ENCODE data around the gene ANO9.
A peak's percentile ranks its signal among the peaks of the same experiment; 100 is the strongest.

The ANO9 gene

DNA sequence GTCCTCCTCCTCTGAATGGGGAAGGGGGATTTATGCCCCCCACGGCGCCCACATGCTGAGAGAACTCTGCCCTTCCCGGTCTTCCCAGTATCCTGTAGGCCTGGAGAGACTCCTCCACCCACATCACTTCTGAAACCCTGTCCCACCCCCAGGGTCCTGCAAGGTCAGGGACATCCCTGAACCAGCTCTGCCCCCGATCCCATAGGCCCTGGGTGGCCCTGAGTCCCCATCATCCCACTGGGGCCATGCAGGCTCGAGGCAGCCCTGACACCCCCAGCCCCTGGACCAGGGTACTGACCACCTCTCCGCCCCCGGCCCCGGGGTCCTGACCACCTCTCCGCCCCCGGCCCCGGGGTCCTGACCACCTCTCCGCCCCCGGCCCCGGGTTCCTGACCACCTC lies 60.8 kb downstream of the ANO9 start:
- no peak for DNase-seq

DNA sequence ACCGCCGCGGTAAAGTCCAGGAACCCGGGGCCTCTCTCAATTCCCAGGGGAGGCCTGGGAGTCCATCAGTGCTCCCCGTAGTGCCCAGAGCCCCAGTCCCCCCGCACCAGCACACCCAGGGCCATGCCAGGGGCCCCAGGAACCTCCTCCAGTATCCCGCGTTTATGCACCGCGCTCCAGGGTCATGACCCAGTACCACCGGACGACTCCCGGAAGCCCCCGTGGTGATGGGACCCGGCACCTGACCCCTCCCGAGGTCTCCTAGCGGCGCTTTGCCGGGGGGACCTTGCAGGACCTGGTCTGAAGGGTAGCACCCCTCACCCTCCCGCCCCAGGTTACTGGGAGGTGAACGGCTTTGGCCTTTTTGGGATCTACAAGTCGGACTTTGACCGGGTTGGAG lies 61.3 kb downstream of the ANO9 start:
- DNase-seq, result no peak

DNA sequence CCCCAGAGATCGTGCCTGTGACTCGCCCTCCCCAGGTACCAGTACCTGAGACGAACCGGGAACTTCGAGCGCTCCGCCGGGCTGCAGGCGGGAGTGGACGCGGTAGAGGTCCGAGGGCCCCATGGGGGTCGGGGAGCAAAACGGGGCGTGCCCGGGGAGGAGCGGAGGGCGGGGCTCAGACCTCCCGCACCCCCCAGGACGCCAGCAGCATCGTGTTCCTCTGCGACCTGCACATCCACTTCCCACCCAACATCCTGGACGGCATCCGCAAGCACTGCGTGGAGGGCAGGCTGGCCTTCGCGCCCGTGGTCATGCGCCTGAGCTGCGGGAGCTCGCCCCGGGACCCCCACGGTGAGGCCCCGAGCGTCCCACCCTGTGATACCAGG lies 61.7 kb downstream of the ANO9 start:
- no peak for DNase-seq

DNA sequence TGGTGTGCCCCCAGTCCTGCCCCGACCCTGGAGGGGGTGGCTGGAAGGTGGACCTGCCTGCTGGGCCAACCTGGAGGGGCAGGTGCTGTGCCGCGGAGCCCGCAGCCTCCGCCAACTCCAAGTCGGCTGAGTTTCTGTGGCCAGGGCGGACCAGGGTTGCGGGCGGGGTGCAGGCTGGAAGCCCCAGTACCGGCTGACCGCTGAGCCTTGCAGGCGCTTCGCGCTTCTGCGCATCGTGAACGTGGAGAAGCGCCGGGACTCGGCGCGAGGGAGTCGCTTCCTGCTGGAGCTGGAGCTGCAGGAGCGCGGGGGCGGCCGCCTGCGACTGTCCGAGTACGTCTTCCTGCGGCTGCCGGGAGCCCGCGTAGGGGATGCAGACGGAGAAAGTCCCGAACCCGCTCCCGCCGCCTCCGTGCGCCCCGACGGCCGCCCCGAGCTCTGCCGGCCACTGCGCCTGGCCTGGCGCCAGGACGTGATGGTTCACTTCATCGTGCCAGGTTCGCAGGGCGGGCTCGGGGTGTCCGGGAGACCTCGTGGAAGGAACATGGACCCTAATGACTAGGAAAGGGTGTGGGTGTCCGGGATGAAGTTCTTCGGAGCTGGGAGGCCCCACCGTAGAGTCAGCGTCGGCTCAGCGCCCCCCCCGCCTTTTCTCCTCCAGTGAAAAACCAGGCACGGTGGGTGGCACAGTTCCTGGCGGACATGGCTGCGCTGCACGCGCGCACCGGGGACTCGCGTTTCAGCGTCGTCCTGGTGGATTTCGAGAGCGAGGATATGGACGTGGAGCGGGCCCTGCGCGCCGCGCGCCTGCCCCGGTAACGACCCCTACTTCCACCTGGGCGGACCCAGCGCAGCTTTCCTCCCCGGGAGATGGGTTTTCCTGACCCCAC lies 62.4 kb downstream of the ANO9 start:
- DNase-seq, result no peak

DNA sequence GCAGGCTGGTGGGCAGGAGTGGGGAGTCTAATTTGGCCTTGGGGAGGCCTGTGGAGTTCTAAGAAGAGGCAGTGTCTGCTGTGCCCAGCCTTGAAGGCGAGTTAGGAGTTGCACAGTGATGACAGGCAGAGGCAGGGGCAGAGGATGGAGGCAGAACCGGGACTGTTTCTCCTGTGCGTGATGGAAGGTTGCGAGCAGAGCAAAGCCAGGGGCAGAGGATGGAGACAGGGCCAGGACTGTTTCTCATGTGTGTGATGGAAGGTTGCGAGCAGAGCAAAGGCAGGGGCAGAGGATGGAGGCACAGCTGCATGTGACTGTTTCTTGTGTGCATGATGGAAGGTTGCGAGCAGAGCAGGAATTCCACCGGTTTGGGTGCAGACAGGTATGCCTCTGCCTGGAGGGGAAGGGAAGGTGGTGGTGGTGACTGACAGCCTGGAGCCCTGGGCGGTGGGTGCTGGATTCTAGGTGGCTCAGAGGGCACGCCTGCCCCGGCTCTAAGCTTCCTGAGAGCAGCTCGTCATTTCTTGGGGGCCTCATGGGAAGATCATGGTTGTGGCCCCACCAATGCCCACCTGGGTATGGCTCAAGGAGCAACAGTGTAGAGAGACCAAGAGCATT lies 63.8 kb downstream of the ANO9 start:
- DNase-seq, result no peak

DNA sequence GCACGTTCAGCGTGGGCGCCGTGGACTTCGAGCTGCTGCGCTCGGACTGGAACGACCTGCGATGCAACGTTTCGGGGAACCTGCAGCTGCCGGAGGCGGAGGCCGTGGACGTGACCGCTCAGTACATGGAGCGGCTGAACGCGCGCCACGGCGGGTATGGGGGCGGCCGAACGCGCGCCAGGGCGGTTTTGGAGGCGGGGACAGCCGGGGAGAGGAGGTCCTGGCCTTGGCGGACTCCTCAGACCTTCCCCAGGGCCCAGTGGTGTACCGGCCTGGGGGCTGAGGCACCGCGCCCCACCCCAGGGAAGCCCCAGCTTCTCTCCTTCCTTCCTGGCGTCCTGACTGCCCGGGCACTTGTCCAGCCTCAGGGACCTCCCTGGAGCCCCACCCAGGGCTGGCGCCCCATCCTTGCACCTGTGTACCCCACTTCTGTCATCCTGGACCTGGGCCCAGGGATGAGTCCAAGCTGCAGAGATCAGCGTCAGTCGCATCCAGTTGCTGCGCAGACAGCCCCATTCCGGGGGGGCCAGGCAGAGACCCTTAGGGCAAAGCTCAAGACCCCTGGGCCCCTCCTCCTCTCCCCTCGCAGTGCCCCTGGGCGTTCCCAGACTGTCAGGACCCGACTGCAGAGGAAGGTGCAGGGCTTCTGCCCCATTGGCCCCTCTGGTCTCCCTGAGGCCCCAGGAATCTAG lies 64.5 kb downstream of the ANO9 start:
- no peak for DNase-seq

DNA sequence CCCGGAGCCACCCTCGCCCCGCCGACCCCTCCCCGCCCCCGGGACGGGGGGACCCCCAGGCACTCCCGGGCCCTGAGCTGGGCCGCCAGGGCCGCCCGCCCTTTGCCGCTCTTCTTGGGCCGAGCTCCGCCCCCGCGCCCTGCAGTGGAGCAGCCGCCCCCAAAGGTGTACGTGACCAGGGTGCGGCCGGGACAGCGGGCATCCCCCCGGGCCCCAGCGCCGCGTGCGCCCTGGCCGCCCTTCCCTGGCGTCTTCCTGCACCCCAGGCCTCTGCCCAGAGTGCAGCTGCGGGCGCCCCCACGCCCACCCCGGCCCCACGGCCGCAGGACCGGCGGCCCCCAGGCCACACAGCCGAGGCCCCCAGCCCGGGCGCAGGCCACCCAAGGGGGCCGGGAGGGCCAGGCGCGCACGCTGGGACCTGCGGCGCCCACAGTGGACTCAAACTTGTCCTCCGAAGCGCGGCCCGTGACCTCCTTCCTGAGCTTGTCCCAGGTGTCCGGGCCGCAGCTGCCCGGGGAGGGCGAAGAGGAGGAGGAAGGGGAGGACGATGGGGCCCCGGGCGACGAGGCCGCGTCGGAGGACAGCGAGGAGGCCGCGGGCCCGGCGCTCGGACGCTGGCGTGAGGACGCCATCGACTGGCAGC lies 65.2 kb downstream of the ANO9 start:
- no peak for DNase-seq

DNA sequence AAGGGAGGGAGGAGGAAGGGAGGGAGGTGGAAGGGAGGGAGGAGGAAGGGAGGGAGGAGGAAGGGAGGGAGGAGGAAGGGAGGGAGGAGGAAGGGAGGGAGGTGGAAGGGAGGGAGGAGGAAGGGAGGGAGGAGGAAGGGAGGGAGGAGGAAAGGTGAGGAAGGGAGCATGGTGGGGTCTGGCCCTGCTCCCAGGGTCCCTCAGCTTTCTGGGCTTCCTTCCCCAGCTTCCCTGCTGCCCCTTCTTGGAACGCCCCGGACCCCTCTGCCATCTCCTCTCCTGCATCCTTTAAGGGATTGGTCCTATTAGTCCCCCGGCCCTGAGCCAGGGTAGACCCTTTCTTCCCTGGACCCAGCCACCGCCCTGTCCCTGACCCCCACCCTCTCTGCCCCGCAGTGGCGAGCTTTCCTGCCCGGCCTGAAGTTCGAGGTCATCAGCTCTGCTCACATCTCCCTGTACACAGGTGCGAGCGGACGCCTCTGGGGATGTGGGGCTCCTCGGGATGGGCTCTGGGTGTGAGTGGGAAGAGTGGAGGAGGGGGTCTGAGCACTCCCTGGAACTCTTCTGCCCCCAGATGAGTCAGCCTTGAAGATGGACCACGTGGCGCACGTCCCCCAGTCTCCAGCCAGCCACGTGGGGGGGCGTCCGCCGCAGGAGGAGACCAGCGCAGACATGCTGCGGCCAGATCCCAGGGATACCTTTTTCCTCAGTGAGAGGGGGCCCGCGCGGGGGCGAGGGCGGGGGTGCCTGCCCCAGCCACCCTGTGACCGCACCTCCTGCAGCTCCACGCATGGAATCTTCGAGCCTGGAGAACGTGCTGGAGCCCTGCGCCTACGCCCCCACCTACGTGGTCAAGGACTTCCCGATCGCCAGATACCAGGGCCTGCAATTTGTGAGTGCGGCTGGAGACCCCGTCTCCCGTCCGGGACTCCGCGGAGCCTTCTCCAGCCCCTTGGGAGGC lies 66.5 kb downstream of the ANO9 start:
- no peak for DNase-seq

DNA sequence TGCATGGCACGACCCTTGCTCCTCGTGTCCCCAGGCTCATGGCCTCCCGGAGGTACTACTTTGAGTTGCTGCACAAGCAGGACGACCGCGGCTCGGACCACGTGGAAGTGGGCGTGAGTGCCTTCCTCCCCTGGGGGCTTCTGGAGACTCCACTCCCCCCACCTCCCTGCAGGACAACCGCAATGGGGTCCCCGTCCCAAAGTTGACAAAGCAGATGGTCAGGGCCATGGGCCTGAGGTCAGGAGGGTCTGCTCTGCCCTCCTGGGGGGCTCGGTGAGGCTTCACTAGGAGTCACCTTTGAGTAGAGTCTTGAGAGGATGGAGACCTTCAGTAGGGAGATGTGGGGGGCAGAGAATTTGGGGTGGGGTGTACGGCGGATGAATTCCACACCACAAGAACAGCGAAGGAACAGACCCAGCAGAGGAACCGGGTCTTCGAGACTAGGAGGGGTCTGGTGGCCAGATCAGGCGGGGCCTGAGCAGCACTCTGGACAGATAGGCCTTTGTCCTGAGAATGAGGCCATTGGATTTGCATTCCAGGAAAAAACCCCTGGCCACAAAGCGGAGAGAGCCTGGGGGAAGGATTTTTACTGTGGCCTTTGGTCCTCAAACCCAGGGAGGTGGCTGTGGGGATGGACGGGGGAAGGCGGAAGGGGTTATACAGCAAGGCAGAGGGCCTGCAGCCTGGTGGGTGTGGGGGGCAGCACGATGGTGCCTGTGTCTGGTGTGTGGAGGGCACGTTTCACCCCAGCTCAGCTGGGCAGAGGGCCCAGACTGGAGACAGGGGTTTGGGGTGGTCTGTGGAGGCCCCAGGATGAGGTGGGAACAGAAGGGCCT lies 67.9 kb downstream of the ANO9 start:
- no peak for DNase-seq

DNA sequence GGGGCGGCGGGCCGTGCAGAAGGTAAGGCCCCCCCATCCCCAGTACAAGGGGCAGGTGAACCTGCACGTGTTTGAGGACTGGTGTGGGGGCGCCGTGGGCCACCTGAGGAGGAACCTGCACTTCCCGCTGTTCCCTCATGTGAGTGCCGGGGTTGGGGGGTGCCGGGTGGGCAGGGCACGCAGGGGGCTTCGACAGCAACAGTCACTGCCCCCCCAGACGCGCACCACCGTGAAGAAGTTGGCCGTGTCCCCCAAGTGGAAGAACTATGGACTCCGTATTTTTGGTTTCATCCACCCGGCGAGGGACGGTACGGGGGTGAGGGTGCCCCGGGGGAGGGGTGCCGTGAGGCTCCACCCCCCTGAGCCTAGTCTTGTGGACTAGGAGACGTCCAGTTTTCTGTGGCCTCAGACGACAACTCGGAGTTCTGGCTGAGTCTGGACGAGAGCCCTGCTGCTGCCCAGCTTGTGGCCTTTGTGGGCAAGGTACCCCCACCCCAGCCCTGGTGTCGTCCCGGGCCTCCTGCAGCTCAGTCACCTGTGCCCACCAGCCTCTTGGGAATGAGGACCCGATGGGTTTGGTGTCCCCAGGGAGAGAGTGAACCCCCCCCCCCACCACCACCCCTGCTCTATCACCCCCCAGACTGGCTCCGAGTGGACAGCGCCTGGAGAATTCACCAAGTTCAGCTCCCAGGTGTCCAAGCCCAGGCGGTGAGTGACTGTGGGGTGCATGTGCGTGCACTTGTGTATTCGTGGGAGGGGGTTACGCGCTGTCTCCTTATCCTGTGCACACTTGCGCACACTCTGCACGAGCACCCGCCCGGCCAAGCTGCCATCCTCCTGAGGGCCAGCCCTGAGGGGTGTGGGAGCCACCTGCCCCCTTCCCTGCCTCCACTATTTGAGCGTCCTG lies 68.7 kb downstream of the ANO9 start:
- DNase-seq, result no peak

DNA sequence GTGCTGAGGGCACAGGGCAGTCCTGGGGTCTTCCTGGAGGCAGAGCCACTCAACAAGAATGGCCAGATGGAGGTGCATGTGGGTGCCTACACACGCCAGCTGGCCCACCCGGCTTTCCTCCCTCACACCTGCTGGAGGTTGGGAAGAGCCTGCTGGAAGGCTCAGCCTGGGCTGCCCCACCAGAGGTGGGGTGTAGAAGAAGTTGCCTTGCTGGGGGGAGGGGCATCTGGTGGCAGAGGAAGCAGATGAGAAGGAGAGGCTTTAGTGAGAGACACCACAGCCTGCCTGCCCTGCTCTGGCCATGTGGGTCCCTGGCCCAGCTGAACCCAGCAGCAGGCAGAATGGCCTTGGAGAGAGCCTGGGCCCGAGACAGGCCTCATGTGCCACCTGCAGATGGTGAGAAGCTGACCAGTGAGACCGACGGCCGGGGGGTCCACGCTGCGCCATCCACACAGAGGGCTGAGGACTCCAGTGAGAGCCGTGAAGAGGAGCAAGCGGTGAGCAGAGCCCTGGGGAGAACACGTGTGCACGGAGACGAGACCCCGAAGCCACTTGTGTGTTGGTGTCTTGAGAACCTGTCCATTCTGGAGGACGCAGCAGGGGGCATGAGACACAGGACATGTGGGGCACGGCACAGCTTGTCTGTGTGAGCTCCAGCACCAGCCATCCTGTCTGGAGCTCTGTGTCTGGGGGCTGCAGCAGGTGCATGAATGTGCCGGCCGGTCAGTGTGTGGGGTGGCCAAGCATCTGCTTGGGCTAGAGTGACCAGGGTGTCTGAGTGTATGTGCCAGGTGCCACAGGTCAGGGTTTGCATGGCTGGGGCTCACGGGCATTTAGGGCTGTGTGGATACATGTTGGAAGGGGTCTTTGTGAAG lies 69.9 kb downstream of the ANO9 start:
- no peak for DNase-seq

DNA sequence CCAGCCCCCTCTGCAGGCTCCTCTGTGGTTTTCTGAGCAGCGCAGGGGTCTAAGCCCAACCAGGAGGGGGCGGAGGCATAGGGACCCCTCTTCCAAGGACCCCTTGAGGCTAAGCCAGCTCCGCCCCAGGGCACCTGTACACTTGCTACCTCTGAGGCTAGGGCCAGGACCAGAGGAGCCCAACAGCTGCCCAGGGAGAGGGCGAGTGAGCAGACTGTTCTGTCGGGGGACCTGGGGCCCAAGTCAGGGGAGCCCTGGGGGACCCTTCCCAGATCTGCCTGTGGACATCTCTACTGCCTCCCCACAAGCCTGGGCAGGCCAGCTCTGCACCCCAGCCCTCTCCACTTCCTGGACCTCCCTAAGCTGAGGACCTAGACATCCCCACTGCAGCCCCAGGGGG lies 70.8 kb downstream of the ANO9 start:
- DNase-seq, result no peak

DNA sequence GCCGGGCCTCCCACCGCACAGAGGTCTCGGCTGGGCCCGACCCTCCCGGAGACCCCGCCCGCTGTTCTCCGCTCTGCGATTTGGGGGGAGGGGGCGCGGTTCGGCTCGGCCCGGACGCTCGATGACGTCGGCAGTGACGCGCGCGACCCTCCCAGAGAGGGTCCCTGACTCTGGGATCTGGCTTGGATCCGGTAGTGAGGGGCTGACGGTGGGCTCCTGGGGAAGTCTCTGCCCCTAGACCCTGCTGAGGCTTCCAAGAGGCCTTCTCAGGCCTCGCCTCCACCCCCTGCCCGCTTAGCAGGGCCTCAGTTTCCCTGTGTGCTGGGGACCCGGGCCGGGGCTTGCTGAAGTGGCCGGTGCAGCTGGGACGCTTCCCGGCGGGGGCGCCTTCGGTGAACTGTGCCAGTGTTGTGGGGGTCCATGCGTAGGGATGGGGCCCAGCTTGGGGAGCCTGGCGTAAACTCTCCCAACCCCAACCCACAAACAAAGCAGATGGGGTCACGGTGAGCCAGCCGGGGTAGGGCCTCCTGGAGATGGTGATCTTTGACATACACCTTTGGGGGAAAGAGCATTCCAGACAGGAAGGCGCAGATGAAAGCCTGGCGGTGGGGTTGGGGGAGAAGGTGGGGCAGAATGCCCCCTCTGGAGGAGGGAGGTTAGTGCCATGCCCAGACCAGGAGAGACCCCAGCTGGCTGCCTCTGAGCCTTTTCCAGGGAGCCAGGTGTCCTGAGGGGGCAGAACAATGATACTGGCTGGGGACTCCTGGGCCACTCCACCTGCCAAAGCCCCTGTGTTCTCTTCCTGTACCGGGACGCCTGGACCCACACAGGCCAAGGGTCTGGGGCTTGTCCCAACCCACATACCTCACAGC lies 71.5 kb downstream of the ANO9 start:
- DNase-seq, result no peak

DNA sequence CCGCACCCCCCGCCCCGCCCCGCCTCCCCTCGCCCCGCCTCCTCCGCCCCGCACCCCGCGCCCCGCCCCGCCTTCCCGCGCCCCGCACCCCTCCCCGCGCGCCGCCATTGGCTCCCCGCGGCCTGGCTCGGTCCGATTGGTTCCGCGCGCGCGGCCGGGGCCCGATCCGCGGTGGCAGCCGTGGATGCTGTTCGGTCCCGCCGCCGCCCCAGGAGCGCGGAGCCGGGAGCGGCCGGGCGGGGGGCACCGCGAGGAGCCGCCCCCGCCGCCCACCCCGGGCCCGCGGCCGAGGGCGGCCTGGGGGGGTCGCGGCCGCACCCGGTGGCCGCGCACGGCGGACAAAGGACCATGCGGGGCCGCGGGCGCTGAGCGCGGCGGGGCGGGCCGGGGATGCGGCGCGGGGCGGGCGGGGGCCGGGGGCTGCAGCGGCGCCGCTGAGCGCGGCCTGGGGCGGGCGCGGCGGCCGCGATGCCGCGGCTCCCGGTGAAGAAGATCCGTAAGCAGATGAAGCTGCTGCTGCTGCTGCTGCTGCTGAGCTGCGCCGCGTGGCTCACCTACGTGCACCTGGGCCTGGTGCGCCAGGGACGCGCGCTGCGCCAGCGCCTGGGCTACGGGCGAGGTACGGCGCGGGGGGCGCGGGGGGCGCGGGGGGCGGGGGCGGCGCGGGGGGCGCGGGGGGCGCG lies 72.3 kb downstream of the ANO9 start, which contains the start of gene B4GALNT4:
B4GALNT4 (plus strand) TSS at position 164 of the 683 bp plus-strand sequence; CDS start at position 469, 305 bp downstream.
- DNase-seq, result no peak

DNA sequence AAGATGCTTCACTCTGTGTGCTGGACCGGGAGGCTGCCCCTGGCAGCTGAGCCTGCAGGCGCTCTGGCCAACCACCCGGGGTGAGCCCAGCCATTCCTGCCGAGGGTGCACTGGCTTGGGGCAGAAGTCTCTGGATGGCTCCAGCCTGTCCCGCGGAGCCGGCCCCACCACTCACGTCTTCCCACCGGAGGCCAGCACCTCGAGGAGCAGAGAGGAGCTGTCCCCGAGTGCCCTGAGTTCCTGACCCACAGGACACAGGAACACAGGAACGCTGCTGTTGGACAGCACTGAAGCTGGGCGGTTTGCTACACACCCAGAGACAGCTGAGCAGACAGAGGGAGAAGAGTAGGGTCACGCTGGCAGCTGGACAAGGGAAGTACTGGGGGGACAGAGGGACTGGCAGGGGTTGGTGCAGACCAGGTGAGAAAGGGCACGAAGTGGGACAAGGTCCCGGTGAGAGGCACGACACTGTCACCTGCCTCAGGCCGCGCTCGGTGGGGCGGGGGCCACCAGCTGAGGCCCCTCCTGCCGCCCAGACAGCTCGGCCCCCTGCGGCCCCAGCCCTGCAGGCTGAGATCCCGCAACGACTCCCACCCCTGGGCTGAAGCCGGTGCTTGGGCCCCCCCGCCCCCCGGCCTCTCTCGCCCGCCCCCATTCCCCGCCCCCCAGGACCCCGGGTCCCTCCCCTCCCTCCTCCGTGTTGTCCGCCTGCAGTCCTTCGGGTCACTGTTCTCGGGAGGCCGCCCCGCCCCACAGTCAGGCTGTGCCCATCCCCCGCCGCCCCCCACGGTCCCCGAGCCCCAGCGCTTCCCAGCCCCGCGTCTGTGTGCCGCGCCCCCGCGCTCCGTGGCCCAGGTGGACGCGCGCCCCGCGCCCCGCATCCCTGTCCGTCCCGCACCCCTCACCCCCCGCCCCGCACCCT lies 73.1 kb downstream of the ANO9 start:
- peak in 1 of 2 experiments; percentile 24 for DNase-seq

DNA sequence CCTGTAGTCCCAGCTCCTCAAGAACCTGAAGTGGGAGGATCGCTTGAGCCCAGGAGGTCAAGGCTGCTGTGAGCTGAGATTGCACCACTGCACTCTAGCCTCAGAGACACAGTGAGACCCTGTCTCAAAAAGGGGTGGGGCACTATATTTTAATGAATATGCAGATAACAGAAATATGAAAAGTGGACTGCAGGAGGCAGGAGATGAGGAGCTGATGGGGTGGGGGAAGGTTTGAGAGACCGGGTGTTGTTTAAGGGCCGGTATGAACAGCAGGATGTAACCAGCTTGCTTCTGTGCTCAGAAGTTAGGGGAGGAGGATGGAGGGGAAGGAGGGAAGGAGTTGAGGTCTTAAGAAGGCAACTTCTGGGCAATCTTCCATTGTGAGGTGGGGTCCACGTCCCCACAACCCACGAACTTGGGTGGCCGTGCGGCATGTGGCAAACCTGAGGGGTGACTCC lies 73.8 kb downstream of the ANO9 start:
- no peak for DNase-seq
